ENCODE results near the gene POU2AF1.
"Not testable (repeated sequence)": the region's sequence is repeated elsewhere in the genome, so short reads cannot be mapped to it uniquely, and the experiment has no call there.

The POU2AF1 gene

GRCh38 chr11:111342329-111342728, 36.7 kb downstream of the POU2AF1 start:
- DNase-seq, result no peak

DNA sequence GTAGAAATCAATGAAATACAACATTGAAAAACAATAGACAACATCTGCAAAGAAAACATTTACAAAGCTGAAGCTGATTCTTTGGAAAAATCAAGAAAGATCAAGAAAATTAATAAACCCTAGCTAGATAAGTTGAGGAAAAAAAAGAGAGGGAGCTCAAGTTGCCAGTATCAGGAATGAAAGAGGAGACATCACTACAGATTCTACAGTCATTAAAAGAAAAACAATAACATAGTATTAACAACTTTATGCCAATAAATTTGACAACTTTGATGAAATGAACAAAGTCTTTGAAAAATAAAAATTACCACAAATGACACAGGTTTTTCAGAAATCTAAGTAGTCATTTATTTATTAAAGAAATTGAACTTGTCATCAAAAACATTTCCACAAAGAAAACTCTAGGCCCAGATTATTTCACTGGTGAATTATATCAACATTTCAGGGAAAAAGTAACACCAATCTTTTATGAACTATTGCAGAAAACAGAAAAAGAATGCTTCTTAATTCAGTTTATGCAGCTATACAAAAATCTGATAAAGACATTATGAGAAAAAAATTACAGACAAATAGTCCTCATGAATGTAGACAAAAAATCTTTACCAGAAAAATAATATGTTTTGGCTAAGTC, 39.2 kb downstream of the POU2AF1 start:
- DNase-seq, result no peak

- no peak for DNase-seq
These were observed 42.4 kb downstream of the POU2AF1 start for GRCh38 chr11:111336582-111337256.

DNA sequence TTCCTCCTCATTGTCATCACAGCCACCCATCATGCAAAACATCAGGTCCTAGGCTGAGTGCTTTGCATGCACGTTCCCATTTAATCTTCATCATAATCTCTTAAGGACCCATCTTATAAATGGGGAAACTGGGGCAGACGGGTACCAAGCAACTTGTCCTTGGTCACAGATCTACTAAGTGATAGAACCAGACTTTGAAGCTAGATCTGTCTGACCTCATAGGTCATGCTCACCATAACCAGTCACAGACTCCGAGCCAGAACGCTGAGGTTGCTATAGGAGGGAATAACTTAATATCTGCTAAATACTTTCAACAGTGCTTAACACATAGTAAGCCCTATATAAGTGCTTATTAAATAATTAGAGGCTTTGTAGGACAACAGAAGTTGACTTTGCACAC, 43.0 kb downstream of the POU2AF1 start:
- no peak for DNase-seq

GRCh38 chr11:111335549-111335948, 43.5 kb downstream of the POU2AF1 start:
- no peak for DNase-seq

GRCh38 chr11:111334532-111335502, 44.3 kb downstream of the POU2AF1 start:
- DNase-seq, result no peak

- no peak for DNase-seq
These were observed 47.2 kb downstream of the POU2AF1 start for GRCh38 chr11:111331711-111332479.

DNA sequence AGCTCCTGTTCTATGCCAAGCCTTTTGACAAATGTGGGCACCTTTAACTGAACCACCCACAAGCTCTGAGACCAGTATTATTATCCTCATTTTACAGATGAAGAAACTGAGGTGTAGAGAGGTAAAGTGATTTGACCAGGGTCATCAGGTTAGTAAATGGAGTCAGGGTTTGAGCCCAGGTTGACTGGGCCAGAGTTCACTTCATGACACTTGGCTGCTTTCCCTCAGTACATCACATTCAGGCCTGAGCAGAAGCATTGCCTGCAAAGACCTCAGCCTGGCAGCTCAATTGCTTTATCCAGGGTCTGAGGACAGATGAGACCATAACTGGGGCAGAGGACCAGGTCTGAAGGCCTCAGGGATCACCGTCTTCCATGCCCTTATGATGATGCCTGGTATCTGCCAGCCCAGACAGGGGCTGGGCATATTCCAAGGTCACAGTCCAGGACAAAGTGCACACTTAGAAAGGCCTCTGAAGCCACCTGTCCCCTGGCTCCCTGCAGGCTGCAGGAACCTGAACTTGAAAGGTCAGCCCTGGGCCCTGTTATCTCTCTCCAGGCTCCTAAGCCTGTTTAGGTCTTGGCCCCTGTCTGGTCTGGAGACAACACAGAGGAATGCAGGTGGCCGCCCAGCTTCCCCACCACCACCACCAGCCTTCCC, 48.7 kb downstream of the POU2AF1 start:
- no peak for DNase-seq

DNA sequence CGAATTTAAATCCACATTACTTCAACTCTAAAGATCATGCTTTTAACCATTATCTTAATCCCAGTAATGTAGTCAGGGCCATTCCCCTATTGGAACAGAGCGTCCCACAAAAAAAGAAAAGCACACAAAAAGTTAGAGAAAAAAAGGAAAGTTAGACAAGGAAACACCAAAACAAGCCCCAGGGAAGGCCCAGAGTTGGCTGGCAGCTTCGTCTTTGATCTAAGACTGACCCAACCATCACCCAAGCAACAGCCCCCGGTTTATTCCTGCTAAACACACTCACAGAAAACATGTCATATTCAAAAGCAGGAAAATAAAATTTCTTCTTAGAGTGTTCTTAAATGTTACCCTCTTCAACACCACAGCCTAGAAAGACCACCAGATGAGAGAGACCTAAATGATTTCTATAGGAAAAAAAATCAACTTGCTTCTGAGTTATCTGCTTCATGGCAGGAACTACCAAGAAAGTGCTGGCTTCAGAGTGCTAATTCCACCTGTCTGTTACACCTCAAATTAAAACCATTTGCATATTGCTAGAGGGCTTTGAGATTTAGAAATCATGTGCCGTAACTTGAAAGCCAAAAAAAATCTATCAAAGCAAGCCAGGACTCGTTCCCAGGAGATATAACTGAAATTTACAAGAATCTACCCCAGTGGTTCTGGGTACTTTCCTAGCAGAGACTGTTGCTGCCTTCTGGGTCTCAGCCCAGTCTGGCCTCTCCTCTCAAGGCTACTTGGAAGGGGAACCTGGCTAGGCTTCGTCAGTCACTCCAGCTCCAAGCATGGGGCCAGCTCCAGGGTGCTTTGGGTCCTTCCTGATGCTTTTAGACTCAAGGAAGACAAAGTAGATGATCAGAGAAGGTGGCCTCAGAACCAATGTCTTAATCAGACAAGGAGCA, 49.5 kb downstream of the POU2AF1 start:
- no peak for DNase-seq

DNA sequence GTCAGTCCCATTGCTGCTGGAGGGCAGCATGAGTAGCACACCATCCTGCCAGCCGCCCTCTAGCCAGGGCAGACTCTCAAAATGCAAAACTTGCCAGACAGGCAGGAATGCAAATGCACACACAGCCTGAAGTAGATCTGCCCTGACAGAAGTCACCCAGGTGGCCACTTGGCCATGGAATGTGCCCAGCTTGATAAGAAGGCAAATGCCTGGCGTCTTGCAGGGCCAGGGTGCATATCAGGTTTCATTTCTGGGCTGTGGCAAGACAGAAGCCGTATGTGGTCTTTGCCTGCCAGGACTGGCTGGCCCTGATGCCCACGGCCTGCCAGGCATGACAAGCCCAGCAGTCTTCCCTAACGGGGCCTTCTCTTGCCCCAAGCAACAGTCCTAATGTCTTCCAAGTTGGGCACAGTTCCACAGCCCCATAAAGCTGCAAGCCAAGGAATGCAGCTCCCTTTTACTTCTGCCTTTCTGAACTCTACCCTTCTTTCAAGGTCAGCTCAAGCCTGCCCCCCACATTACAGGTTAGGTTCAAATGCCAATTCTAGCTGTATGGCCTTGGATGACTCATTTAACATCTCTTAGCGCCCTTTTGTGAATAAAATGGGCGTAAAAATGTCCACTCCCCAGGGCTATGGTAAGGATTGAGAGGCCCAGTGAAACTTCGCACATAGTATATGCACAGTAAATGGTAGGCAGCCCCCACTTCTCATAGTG, 51.0 kb downstream of the POU2AF1 start:
- DNase-seq, result no peak

GRCh38 chr11:111326824-111327223, 52.3 kb downstream of the POU2AF1 start:
- DNase-seq, result no peak

GRCh38 chr11:111325259-111325658, 53.8 kb downstream of the POU2AF1 start:
- no peak for DNase-seq

GRCh38 chr11:111324277-111324720, 54.8 kb downstream of the POU2AF1 start:
- DNase-seq, result no peak

GRCh38 chr11:111322534-111322933, 56.5 kb downstream of the POU2AF1 start:
- DNase-seq, result no peak

DNA sequence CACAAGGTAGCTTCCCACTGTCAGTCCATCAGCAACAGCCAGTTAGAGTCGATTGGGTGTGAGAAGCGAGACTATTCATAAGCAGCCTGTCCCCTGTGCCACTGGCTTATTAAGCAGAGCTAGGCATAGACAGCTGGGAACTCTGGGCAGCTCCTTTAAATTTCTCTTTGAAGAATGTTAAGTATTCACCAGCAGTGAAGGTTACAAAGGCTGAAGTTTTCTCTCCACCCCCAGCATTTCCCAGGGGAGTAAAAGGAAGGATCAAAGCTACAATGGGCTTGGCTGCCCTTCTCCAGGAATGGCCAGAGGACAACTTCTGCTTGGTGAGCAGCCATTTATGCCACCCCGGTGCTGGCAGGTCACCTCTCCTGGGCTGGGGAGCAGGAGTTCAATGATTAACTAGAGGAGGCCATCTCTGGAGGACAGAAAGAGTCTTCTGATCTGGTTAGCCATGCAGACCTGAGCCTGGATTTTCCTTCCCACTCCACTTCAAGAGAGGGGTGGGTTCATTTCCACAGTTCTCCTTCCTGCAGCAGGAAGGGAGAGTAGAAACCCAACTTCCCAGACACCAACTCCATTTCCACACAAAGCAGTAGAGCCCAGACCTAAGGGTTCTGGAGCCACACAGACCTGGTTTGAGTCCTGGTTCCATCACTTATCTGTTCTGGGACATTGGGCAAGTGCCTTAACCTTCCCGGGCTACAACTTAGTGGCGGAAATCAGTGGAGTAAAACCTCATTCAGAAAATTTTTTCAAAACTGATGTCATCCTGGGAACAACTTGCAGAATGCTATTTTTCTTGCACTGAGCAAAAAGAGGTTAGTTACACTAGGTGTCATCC, 58.1 kb downstream of the POU2AF1 start:
- DNase-seq, result no peak

GRCh38 chr11:111320199-111320598, 58.9 kb downstream of the POU2AF1 start:
- DNase-seq, result not testable (repeated sequence)

DNA sequence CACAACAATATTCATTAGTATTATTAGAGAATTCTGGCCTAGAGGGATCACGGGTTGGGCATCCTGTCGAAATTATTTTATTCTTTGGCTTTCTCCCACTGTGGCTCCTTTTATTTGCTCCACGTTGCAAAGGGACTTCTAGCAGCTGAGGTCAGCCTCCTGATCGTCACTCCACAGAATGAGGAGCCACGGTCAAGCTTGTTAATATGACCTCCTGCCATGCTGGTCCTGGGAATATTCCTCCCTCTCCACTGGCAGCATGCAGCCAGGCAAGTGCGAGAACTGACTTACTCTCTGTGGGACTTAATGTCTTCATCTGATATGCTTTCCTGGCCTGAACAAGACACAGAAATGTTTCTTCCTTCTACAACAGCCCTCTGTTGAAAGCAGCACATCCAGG, 59.8 kb downstream of the POU2AF1 start:
- no peak for DNase-seq

- DNase-seq, result no peak
These were observed 67.0 kb downstream of the POU2AF1 start for GRCh38 chr11:111312076-111312475.

GRCh38 chr11:111310723-111311122, 68.4 kb downstream of the POU2AF1 start:
- no peak for DNase-seq
